Stimulated activated CD8-positive, alpha-beta memory T cell treated with anti-CD3 and anti-CD28 coated beads, Interleukin-15, amount 100 ng/mL, for 1 hour (primary cell): ENCODE measurements around the gene KIF5B.

Experiments
- DNase-seq: peaks from one replicate; pipeline ENCODE4 v3.0.0-alpha.2; 2020; ENCODE audit warnings: low read depth

Gene KIF5B

GRCh38 chr10:31961277-31962074 is 94.7 kb downstream of the KIF5B start:
- no peak for DNase-seq

DNA sequence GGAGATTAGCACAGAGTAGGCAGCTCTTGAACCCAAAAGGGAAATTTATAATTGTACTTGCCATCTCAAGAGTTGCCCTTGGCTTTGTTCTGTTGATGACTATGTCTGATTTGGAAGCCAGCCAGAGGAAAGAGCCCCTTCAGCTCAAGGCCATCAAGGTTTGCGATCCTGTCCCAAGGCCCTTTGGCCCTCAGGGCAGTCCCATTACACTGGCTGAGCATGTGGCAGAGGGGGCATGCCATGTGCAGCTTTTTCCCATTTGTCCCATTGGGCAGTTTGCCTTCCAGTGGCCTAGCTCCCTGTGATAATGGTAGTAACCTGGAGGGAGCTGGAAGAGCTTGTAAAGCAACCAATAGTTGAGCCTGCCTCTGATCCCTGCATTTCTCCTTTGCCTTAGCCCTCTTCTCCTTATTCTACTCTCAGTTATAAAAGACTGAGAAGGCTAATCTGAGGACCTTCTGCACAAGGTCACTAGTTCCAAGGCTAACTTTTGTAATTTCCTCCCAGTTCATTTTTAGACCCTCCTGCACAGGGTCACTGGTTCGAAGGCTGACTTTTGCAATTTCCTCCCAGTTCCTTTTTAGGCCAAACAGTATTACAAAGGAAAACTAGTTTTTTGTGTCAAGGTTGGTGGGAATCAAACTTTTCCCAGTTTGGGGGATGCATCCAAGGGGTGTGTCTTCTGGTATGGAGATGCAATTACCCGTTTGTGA is 96.6 kb downstream of the KIF5B start:
- DNase-seq, result no peak
